HG03039 (cell line): Measurements from ENCODE around the gene TTC38.
A peak's percentile ranks its signal among the peaks of the same experiment; 100 is the strongest.

ENCODE experiments used
- ATAC-seq: cut with Tn5 transposase; IDR thresholded peaks from one replicate; pipeline ENCODE4 v1.9.1; 2021; ENCODE audit warnings: mild to moderate bottlenecking, moderate library complexity; ENCODE audit not compliant: unreplicated experiment

Gene TTC38

GRCh38 chr22:46323162-46323561, 55.4 kb downstream of the TTC38 start:
- no peak for ATAC-seq

- ATAC-seq, result no peak
Observed at GRCh38 chr22:46326066-46326680, 58.4 kb downstream of the TTC38 start.

- no peak for ATAC-seq
Observed at GRCh38 chr22:46327691-46328465, 60.1 kb downstream of the TTC38 start.

- ATAC-seq, result no peak
Observed at GRCh38 chr22:46328797-46329196, 61.0 kb downstream of the TTC38 start.

GRCh38 chr22:46329616-46330015, 61.8 kb downstream of the TTC38 start:
- no peak for ATAC-seq

- ATAC-seq, result no peak
Observed at GRCh38 chr22:46330426-46330825, 62.6 kb downstream of the TTC38 start.

- no peak for ATAC-seq
Observed at GRCh38 chr22:46331496-46331895, 63.7 kb downstream of the TTC38 start.

GRCh38 chr22:46335201-46336118, 67.7 kb downstream of the TTC38 start, which contains the start of gene TRMU:
Gene TRMU (plus strand): TSS chr22:46335714. CDS start chr22:46335765, 51 bp downstream.
- peak; percentile 71 for ATAC-seq

GRCh38 chr22:46336119-46337078, 68.6 kb downstream of the TTC38 start:
- ATAC-seq, result peak; percentile 15

- no peak for ATAC-seq
Observed at GRCh38 chr22:46337870-46338269, 70.1 kb downstream of the TTC38 start.

- no peak for ATAC-seq
Observed at GRCh38 chr22:46338636-46339035, 70.8 kb downstream of the TTC38 start.

GRCh38 chr22:46339956-46340355, 72.1 kb downstream of the TTC38 start:
- no peak for ATAC-seq

- ATAC-seq, result no peak
Observed at GRCh38 chr22:46340676-46341075, 72.9 kb downstream of the TTC38 start.
